Progenitor cell of endocrine pancreas (in vitro differentiated cells): ENCODE measurements around the gene AFAP1L1. TPM values are rescaled to one million over a fixed set of nuclear protein-coding genes. Genes with fewer than 3 reads are reported as not detected.

Experiments used
- DNase-seq: peaks from one replicate; pipeline ENCODE4 v3.0.0; 2021; ENCODE audit warnings: low spot score; ENCODE audit not compliant: unreplicated experiment
- H3K27ac Mint-ChIP-seq: 2 replicates; pipeline ENCODE4 v1.8.0; 2021; ENCODE audit warnings: mild to moderate bottlenecking, moderate library complexity, mixed read lengths
- H3K27me3 Mint-ChIP-seq: 2 replicates; pipeline ENCODE4 v1.8.0; 2021; ENCODE audit warnings: mixed read lengths
- H3K36me3 Mint-ChIP-seq: 2 replicates; pipeline ENCODE4 v1.8.0; 2022; ENCODE audit warnings: mixed read lengths; ENCODE audit not compliant: insufficient read depth
- H3K4me1 Mint-ChIP-seq: 2 replicates; pipeline ENCODE4 v1.8.0; 2021; ENCODE audit warnings: low read depth, mixed read lengths
- H3K4me3 Mint-ChIP-seq: 2 replicates; pipeline ENCODE4 v1.8.0; 2021; ENCODE audit warnings: low read depth, mild to moderate bottlenecking, moderate library complexity, mixed read lengths
- H3K9me3 Mint-ChIP-seq: 2 replicates; pipeline ENCODE4 v1.8.0; 2021; ENCODE audit warnings: low read depth, mixed read lengths
- total RNA-seq: library from RNA; stranded (reverse); gene quantifications from 2 replicates; pipeline ENCODE4 v1.2.1, GENCODE V29; 2021
- TF ChIP-seq, protein P1 (sequence below): fragments of 200-600 bp; sonication (generic); IDR thresholded peaks from one replicate; pipeline ENCODE4 v1.5.0; 2021; ENCODE audit warnings: antibody characterized with exemption, mild to moderate bottlenecking; ENCODE audit not compliant: unreplicated experiment

The AFAP1L1 gene
- total RNA-seq, 1 donor from 2014 or later = 0.69 TPM

DNA sequence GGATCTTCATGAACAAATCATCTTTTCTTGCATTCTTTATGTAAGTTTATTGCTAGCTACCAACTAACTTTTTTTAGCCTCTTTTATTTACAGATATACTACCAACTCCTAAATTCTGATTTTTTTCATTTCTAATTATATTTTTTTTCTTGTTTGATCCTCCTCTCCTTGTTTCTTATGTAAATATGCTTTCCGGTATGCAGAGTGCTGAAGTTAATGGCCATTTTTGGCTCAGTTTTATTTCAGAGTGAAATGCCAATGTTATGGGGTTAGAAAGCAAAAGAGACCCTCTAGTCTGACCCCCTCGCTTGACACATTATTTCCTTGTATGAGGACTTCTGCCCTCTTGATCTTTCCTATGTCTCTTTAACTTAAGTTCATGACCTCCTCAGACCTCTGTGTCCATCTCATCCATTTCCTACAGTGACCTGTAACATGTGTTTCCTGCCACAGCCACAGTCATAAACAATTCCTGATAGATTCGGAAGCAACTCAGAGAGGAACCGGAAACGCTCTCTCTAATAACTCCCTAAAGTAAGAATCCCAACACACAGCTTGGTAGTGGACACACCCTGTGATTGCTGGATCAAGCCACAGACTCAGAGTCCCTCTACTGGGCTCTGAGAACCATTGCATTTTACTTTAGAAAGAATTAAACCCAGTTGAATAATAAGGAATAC lies 42.9 kb upstream of the AFAP1L1 start:
- Mint-ChIP-seq H3K4me1 (no peaks in the 10 kb centered on the region), H3K36me3 (no peaks in the 10 kb centered on the region), H3K9me3 (no peaks in the 10 kb centered on the region), H3K27ac (no peak overlapping the region), H3K4me3 (no peak overlapping the region), H3K27me3 (peaks cover 15% of the 10 kb centered on the region)
- TF ChIP-seq, protein P1, sequence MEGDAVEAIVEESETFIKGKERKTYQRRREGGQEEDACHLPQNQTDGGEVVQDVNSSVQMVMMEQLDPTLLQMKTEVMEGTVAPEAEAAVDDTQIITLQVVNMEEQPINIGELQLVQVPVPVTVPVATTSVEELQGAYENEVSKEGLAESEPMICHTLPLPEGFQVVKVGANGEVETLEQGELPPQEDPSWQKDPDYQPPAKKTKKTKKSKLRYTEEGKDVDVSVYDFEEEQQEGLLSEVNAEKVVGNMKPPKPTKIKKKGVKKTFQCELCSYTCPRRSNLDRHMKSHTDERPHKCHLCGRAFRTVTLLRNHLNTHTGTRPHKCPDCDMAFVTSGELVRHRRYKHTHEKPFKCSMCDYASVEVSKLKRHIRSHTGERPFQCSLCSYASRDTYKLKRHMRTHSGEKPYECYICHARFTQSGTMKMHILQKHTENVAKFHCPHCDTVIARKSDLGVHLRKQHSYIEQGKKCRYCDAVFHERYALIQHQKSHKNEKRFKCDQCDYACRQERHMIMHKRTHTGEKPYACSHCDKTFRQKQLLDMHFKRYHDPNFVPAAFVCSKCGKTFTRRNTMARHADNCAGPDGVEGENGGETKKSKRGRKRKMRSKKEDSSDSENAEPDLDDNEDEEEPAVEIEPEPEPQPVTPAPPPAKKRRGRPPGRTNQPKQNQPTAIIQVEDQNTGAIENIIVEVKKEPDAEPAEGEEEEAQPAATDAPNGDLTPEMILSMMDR = peak; percentile 60
- no peak for DNase-seq

DNA sequence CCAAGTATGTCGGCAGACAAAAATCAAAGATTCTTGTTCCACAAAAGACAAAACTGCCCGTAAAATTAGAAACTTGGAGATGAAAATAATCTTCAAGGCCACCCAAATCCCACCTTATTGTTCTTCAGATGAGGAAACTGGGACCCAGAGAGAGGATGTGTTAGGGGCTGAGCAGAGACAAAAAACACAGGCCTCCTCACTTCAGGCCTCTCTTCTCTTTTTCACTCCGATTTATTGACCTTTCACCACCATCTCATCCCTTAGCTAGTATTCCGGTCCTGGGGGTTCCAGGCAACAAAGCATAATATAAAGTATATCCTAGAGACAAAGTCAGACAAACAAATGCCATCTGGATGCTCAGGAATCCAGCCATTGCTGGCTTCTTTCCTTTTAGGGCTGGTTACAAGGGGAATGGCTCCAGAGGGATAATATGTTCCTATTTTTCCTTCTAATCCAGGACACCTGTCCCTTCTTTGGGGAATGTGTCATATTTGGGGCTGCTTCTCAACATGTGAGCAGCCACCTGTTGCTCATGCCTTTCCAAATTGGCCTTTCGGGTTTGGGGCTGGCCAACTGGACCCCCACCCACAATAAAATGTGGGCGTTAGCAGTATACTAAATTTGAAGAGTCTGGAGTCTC lies 42.2 kb upstream of the AFAP1L1 start:
- TF ChIP-seq, protein P1 = no peak
- no peaks in the 10 kb centered on the region for H3K36me3 Mint-ChIP-seq
- no peak overlapping the region for H3K27ac Mint-ChIP-seq
- no peaks in the 10 kb centered on the region for H3K4me1 Mint-ChIP-seq
- no peak for DNase-seq
- H3K27me3 Mint-ChIP-seq = peaks cover 19% of the 10 kb centered on the region
- H3K9me3 Mint-ChIP-seq = no peaks in the 10 kb centered on the region
- no peak overlapping the region for H3K4me3 Mint-ChIP-seq

DNA sequence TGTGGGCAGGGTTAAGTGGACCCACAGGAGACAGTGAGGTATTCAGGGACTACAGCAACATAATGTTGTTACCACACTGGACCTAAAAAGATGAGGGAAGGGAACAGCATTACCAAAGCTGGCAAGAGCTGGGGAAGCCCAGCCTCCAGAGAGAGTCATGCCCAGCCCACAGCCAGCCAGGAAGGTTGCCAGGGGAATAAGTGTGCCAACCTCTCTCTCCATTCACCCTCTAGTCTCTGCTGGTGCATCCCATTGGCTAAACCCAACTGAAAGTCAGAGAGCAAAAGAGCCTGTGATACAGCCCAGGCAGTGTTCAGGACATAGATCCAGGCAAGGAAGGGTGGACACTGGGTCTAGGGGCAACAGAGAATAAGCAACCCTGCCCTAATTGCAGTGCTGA lies 35.8 kb upstream of the AFAP1L1 start:
- TF ChIP-seq, protein P1 = no peak
- Mint-ChIP-seq H3K4me1 (no peaks in the 10 kb centered on the region), H3K27me3 (peaks cover 47% of the 10 kb centered on the region), H3K36me3 (no peaks in the 10 kb centered on the region), H3K4me3 (no peak overlapping the region), H3K27ac (no peak overlapping the region), H3K9me3 (no peaks in the 10 kb centered on the region)
- no peak for DNase-seq

DNA sequence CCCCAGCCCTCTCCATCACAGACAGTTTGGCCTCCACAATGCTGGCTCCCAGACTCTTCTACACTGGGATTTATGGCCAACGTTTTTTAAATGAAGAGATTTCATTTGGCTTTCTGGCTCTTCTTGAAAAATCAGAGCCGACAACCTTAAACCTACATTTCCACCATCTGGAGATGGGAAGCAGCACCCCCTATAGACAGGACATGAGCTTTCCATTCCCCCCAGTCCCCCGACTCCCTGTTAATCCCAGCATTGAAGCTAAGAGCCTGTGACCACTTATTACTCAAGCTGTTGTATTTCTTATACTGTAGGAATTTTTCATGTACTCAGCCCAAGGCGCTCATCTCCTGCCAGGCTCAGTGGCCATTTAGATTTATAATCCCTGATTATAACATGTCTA lies 34.0 kb upstream of the AFAP1L1 start:
- no peak overlapping the region for H3K4me3 Mint-ChIP-seq

DNA sequence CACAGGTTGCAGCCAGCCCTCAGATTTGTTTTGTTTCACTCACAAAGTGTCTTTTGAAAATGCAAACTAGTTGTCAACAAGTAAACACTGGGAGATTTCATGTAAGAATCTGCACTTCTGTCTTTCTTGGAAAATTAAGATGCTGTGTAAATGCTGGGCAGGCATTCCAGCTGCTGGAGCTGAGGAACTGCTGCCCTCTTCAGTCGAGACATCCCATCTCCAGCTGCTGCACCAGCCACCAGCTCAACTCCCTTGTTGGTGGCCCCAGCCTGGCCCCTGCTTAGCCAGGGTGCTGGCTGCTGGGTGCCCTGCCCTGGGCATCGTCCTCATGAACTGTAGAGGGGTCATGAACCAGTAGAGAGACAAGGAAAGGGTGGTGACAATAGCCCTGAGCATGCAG lies 33.1 kb upstream of the AFAP1L1 start:
- Mint-ChIP-seq H3K27me3 (peaks cover 54% of the 10 kb centered on the region), H3K4me1 (no peaks in the 10 kb centered on the region), H3K9me3 (no peaks in the 10 kb centered on the region), H3K4me3 (no peak overlapping the region), H3K36me3 (no peaks in the 10 kb centered on the region), H3K27ac (no peak overlapping the region)
- TF ChIP-seq, protein P1 = no peak
- no peak for DNase-seq

More for the DNA sequence above, 34.0 kb upstream of the AFAP1L1 start:
- Mint-ChIP-seq H3K36me3 (no peaks in the 10 kb centered on the region), H3K4me1 (no peaks in the 10 kb centered on the region), H3K9me3 (no peaks in the 10 kb centered on the region), H3K27ac (no peak overlapping the region), H3K27me3 (peaks cover 56% of the 10 kb centered on the region)
- no peak for DNase-seq
- TF ChIP-seq, protein P1 = no peak
